ENCODE results near the gene KLF1.

- no peak for TF ChIP-seq CTCF (IDR thresholded peaks at IDR 0.05)
- no peak for TF ChIP-seq POLR2AphosphoS5 (IDR thresholded peaks at IDR 0.05)
- TF ChIP-seq EP300 (IDR thresholded peaks at IDR 0.05): no peak
These were observed 27.1 kb upstream of the KLF1 start for GRCh38 chr19:12913851-12914690.
